ACC112 (cell line): ENCODE data around the gene GAL3ST3.

Experiments used
- H2AFZ ChIP-seq: fragments of 200-600 bp; sonication (generic); one replicate; pipeline ENCODE4 v1.6.0; 2017; ENCODE audit warnings: antibody characterized with exemption, low read length; ENCODE audit not compliant: unreplicated experiment
- H3K27ac ChIP-seq: fragments of 200-600 bp; sonication (generic); 2 replicates; pipeline ENCODE4 v1.5.1; 2014; ENCODE audit warnings: low read depth, mild to moderate bottlenecking, antibody characterized with exemption, low read length, moderate library complexity
- H3K27me3 ChIP-seq: fragments of 200-600 bp; sonication (generic); 2 replicates; pipeline ENCODE4 v1.6.1; 2014; ENCODE audit warnings: mild to moderate bottlenecking, antibody characterized with exemption, low read length, moderate library complexity, mixed read lengths; ENCODE audit not compliant: insufficient read depth
- H3K36me3 ChIP-seq: fragments of 200-600 bp; sonication (generic); 2 replicates; pipeline ENCODE4 v1.6.1; 2016; ENCODE audit warnings: mild to moderate bottlenecking, antibody characterized with exemption, low read length, moderate library complexity, mixed read lengths; ENCODE audit not compliant: insufficient read depth
- H3K4me1 ChIP-seq: fragments of 200-600 bp; sonication (generic); one replicate; pipeline ENCODE4 v1.6.1; 2016; ENCODE audit warnings: low read length, mixed read lengths; ENCODE audit not compliant: insufficient read depth, unreplicated experiment, control insufficient read depth
- H3K4me3 ChIP-seq: fragments of 200-600 bp; sonication (generic); 2 replicates; pipeline ENCODE4 v1.5.1; 2014; ENCODE audit warnings: mild to moderate bottlenecking, low read depth, low read length
- H3K79me2 ChIP-seq: fragments of 200-600 bp; sonication (generic); one replicate; pipeline ENCODE4 v1.6.0; 2016; ENCODE audit warnings: low read length; ENCODE audit not compliant: control insufficient read depth, unreplicated experiment, insufficient read depth

GAL3ST3 gene

DNA sequence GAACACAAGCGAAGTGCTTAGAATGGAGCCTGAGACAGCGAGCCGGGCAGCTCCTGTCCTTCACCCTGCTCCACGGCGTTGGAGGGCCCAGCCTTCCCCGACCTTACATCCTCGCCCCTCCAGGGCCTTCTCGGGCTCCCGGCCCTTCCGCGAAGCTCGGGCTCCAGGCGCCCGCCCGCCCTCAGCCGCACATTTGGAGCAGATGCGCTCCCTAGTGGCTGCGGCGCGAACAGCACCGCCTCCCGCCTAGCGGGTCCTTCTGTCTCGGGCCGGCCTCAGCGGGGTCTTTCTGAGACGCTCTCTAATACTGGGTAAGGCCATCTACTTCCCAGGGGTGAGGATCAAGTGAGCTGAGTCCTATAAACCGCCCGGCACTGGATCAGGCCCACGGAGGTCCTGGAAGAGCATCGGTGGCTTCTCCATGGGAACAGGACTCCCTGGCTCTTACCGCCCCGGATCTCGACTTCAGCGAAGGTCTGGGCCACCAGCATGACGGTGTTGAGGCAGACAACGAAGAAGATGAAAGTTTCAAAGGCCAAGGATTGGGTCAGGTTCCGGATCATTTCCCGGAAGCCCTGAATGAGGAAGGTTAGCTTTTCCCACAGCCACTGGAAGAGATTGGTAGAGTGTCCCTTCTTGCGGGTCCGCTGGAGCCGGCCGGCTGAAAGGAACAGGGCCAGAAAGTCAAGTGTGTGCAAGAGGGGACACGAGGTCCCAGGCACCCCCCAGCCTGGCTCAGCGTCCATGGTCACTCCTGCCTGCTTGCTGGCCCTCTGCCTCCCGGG is 26.4 kb downstream of the GAL3ST3 start:
- Histone ChIP-seq H3K79me2 (no peaks in the 10 kb centered on the region), H3K36me3 (no peaks in the 10 kb centered on the region), H2AFZ (peak overlapping the region; percentile 69), H3K27ac (no peak overlapping the region), H3K4me1 (peaks cover 19% of the 10 kb centered on the region), H3K27me3 (no peaks in the 10 kb centered on the region), H3K4me3 (peak overlapping the region; percentile 65)

DNA sequence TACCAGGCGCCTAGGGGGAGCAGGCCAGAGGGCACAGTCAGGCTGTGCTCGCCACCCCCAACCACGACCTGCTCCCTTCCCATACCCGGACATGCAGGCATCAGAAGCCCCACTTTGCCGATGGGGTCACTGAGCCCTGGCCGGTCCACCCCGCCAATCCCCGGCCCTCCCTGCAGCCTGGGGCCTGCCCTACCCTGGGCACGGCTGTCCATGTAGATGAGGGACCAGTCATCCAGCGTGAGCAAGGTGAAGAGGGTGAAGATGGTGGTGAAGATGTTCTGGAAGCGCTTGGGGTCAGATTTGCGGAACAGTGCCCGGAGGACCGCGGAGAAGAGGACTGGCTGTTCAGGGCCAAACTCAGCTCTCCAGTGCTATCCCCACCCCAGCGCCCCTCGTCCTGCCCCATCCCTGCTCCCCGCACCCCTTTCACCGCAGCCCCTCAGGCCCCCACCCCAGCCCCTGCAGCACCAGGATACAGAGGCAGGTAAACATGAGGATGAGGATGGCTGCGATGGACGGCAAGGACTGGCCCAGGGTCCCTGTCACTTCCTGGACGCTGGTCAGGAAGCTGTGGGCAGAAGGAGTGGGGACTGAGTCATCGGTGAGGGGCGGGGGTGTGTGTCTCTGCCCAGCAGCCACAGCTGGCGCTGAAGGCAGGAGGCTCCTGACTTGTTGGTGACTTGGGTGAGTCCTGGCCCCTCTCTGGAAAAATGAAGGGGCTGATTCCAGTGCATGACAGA is 28.2 kb downstream of the GAL3ST3 start:
- 0 out of 2 replicates have a peak overlapping the region, but pooled peaks have one; percentile 20 for H3K27ac ChIP-seq
- no peaks in the 10 kb centered on the region for H3K27me3 ChIP-seq
- H3K36me3 ChIP-seq, result no peaks in the 10 kb centered on the region
- peaks cover 2% of the 10 kb centered on the region for H3K79me2 ChIP-seq
- peak overlapping the region; percentile 48 for H2AFZ ChIP-seq
- H3K4me1 ChIP-seq, result peaks cover 29% of the 10 kb centered on the region
- H3K4me3 ChIP-seq, result peak overlapping the region; percentile 39; the same call in 1 of the 2 replicates

DNA sequence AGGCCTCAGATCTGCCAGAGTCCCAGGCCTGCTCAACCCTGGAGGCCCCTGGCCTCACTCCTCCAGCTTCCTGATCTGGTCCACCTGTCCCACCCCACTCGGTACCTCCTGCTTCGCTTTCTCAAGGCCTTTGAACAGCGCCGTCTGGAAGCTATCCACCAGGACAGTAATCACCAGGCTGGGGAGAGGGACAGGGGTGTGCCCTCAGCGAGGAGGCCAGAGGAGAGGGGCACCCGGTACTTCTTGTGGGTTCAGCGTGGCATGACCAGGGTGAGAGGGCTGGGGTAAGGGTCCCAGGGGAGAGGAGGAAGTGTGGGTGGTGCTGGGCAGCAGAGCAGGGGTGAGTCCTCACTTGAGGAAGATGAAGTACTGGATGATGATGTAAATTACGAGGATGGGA is 28.7 kb downstream of the GAL3ST3 start:
- Histone ChIP-seq H3K4me1 (peaks cover 35% of the 10 kb centered on the region), H2AFZ (no peak overlapping the region)

GRCh38 chr11:66017321-66017720 is 31.6 kb downstream of the GAL3ST3 start:
- no peaks in the 10 kb centered on the region for H3K27me3 ChIP-seq
- H3K27ac ChIP-seq, result no peak overlapping the region
- H3K36me3 ChIP-seq, result no peaks in the 10 kb centered on the region
- H3K4me1 ChIP-seq, result peaks cover 52% of the 10 kb centered on the region
- H2AFZ ChIP-seq, result no peak overlapping the region
- peaks cover 2% of the 10 kb centered on the region for H3K79me2 ChIP-seq
- no peak overlapping the region for H3K4me3 ChIP-seq

More for the DNA sequence above, 28.7 kb downstream of the GAL3ST3 start:
- no peaks in the 10 kb centered on the region for H3K36me3 ChIP-seq
- peaks cover 2% of the 10 kb centered on the region for H3K79me2 ChIP-seq
- no peak overlapping the region for H3K27ac ChIP-seq
- H3K27me3 ChIP-seq, result no peaks in the 10 kb centered on the region
- no peak overlapping the region for H3K4me3 ChIP-seq

DNA sequence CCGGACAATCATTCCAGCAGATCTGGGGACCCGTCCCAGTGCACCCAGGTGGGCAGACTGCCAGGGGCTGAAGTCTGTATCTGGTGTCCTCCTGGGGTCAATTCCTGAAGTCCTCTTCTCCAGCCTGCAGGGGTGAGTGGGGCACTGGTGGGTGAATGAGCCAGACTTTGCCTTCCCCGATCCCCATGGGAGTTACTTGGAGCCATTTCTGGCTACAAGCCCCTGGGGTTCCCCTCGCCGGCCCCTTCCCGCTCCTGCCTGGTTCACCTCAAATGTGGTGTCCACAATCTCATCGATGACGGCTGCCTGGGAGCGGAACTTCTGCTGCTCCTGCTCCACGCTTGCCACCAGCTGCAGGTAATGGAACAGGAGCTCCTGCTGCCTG is 32.2 kb downstream of the GAL3ST3 start:
- peaks cover 2% of the 10 kb centered on the region for H3K79me2 ChIP-seq
- no peak overlapping the region for H2AFZ ChIP-seq
- 0 out of 2 replicates have a peak, but pooled peaks cover under 1% of the 10 kb centered on the region for H3K27me3 ChIP-seq
- H3K36me3 ChIP-seq, result no peaks in the 10 kb centered on the region
- peaks cover 52% of the 10 kb centered on the region for H3K4me1 ChIP-seq
- H3K4me3 ChIP-seq, result no peak overlapping the region
- no peak overlapping the region for H3K27ac ChIP-seq

DNA sequence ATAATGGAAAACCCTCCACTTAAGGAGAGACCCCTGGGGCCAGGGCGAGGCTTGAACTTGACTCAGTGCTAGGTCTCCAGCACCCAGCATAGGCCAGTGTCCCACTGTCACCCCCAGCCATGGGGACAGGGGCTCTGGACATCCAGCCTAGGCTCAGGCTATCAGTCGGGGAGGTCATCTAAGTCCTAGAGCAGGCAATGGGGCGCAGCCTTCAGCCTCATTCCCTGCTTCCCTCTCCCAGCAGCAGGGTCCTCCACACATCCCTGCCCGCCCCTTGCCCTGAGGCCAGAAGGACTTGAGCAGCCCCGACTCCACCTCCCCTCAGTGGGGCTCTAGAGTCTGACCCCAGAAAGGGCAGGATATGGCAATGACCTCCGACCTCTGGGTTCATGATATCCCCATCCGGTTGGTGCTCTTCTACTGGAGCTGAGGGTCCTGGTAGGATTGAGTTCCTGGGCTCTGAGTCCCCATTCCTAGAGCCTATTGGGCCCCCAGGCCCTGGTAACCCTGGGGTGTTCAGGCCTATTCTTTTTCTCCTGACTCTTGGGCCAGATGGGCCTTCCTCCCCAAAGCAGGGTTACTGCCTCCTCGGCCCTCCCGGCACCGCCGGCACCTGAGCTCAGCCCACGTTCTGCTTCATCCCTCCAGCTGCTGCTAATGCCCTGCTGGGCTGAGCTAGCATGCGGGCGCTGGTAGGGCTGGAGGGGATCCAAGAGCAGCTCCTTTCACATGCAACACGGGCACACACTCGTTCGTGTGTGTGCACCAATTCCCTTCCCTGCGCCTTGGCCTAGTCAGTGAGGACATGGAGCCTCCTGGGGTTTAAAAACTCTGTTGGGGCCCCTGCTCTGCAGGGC is 32.8 kb downstream of the GAL3ST3 start:
- peak overlapping the region; percentile 79 for H3K27ac ChIP-seq
- peaks cover 4% of the 10 kb centered on the region; the same call in 1 of the 2 replicates for H3K27me3 ChIP-seq
- H3K79me2 ChIP-seq, result peaks cover 2% of the 10 kb centered on the region
- H3K4me1 ChIP-seq, result peaks cover 46% of the 10 kb centered on the region
- no peak overlapping the region for H2AFZ ChIP-seq
- no peaks in the 10 kb centered on the region for H3K36me3 ChIP-seq
- no peak overlapping the region for H3K4me3 ChIP-seq

- H3K4me3 ChIP-seq, result no peak overlapping the region
- peak overlapping the region; percentile 79 for H3K27ac ChIP-seq
- peaks cover 39% of the 10 kb centered on the region for H3K4me1 ChIP-seq
- peaks cover 4% of the 10 kb centered on the region; the same call in 1 of the 2 replicates for H3K27me3 ChIP-seq
- H3K36me3 ChIP-seq, result no peaks in the 10 kb centered on the region
- H2AFZ ChIP-seq, result no peak overlapping the region
- peaks cover 2% of the 10 kb centered on the region for H3K79me2 ChIP-seq
Observed at GRCh38 chr11:66015454-66015881, 33.5 kb downstream of the GAL3ST3 start.

GRCh38 chr11:66014804-66015453 is 34.0 kb downstream of the GAL3ST3 start:
- peaks cover 2% of the 10 kb centered on the region for H3K79me2 ChIP-seq
- no peaks in the 10 kb centered on the region for H3K36me3 ChIP-seq
- H3K4me1 ChIP-seq, result peaks cover 33% of the 10 kb centered on the region
- H3K27me3 ChIP-seq, result peaks cover 4% of the 10 kb centered on the region; the same call in 1 of the 2 replicates
- no peak overlapping the region for H3K4me3 ChIP-seq
- no peak overlapping the region for H2AFZ ChIP-seq
- H3K27ac ChIP-seq, result peak overlapping the region; percentile 79

DNA sequence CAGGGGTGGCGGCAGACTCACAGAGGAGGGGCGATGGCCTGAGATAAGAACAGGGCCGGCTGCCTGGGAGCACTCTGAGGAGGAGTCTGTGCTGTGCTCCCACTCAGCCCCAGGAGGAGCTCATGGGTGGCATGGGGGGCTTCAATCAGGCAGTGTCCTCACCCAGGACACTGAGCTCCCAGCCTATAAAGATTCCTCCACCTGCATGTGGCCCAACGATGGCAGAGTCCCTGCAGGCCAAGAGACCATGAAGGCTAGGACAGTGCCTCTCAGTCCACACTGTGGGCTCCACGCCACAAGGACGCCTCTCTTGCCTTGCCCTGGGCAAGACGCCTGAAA is 35.2 kb downstream of the GAL3ST3 start:
- Histone ChIP-seq H3K27me3 (peaks cover 4% of the 10 kb centered on the region; the same call in 1 of the 2 replicates), H3K36me3 (no peaks in the 10 kb centered on the region), H3K4me3 (no peak overlapping the region), H3K4me1 (peaks cover 34% of the 10 kb centered on the region), H3K79me2 (peaks cover 2% of the 10 kb centered on the region), H3K27ac (no peak overlapping the region), H2AFZ (no peak overlapping the region)
